ENCODE data around the gene MRM3. TPM values are rescaled to one million over a fixed set of nuclear protein-coding genes. Genes with fewer than 3 reads are reported as not detected.

The MRM3 gene
- polyA plus RNA-seq, 1 donor from 2014 or later, result 20.0 TPM

- no peaks in the 10 kb centered on the region for H3F3A ChIP-seq (ENCODE audit: insufficient read depth, low read length, poor library complexity, severe bottlenecking)
- no peak overlapping the region for H3K27ac ChIP-seq (ENCODE audit: low read length)
- no peaks in the 10 kb centered on the region for H3K9me3 ChIP-seq (ENCODE audit: low read length)
- no peak overlapping the region for H3K9ac ChIP-seq (ENCODE audit: low read length)
- no peaks in the 10 kb centered on the region for H3K9me2 ChIP-seq (ENCODE audit: insufficient read depth, low read length)
- H3K27me3 ChIP-seq (ENCODE audit: insufficient read depth, low read depth, low read length), result no peaks in the 10 kb centered on the region
- no peaks in the 10 kb centered on the region for H3K79me2 ChIP-seq (replicated peaks; ENCODE audit: insufficient read depth, low read length)
- no peak overlapping the region for H3K4me2 ChIP-seq (ENCODE audit: low read length)
- H3K4me3 ChIP-seq (ENCODE audit: low read length), result no peak overlapping the region
- H3K36me3 ChIP-seq (ENCODE audit: insufficient read depth, low read length), result no peaks in the 10 kb centered on the region
- no peak overlapping the region for H2AFZ ChIP-seq (ENCODE audit: low read depth, low read length)
- no peaks in the 10 kb centered on the region for H4K20me1 ChIP-seq (ENCODE audit: insufficient read depth)
- TF ChIP-seq MXI1 (conservative IDR thresholded peaks at IDR 0.05; ENCODE audit: poor library complexity, severe bottlenecking), result no peak
- TF ChIP-seq REST (IDR thresholded peaks at IDR 0.05; ENCODE audit: borderline replicate concordance), result no peak
- TF ChIP-seq POLR2AphosphoS5 (IDR thresholded peaks at IDR 0.05), result no peak
- no peak for TF ChIP-seq RAD21 (conservative IDR thresholded peaks at IDR 0.05)
- TF ChIP-seq EZH2 (IDR thresholded peaks at IDR 0.05; ENCODE audit: borderline replicate concordance, insufficient read depth, low read length, poor library complexity, severe bottlenecking), result no peak
- TF ChIP-seq CTCF (IDR thresholded peaks at IDR 0.05; ENCODE audit: poor library complexity, severe bottlenecking), result no peak
- TF ChIP-seq TAF1 (IDR thresholded peaks at IDR 0.05; ENCODE audit: low read depth), result no peak
- no peak for TF ChIP-seq SMC3 (conservative IDR thresholded peaks at IDR 0.05; ENCODE audit: poor library complexity)
- TF ChIP-seq EP300 (conservative IDR thresholded peaks at IDR 0.05; ENCODE audit: poor library complexity, severe bottlenecking), result no peak
Observed at GRCh38 chr17:759964-760363, 22.2 kb upstream of the MRM3 start.

DNA sequence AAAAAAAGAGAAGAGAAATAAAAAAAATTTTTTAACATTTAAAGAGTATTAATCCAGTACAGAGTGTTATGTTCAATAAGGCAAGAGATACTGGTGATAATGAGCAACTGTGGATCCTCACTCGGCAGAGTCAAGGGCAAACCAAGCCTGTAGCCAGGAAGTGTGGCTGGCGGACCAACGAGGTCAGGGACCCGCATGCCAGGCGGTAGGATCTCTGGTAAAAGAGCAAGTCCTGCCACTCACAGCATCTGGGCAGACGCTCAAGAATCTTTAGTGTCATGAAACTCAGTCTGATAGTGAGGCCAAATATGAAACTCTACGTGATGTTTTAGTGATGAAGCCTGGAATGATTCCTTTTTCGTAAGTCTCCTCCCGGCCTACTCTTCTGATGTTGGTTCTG lies 21.8 kb upstream of the MRM3 start:
- H3K27me3 ChIP-seq (ENCODE audit: insufficient read depth, low read depth, low read length), result no peaks in the 10 kb centered on the region
- no peak overlapping the region for H3K4me2 ChIP-seq (ENCODE audit: low read length)
- TF ChIP-seq RAD21 (conservative IDR thresholded peaks at IDR 0.05) (no peak), REST (IDR thresholded peaks at IDR 0.05; ENCODE audit: borderline replicate concordance) (no peak), SMC3 (conservative IDR thresholded peaks at IDR 0.05; ENCODE audit: poor library complexity) (no peak), TAF1 (IDR thresholded peaks at IDR 0.05; ENCODE audit: low read depth) (no peak), EZH2 (IDR thresholded peaks at IDR 0.05; ENCODE audit: borderline replicate concordance, insufficient read depth, low read length, poor library complexity, severe bottlenecking) (no peak), POLR2AphosphoS5 (IDR thresholded peaks at IDR 0.05) (no peak), MXI1 (conservative IDR thresholded peaks at IDR 0.05; ENCODE audit: poor library complexity, severe bottlenecking) (no peak), CTCF (IDR thresholded peaks at IDR 0.05; ENCODE audit: poor library complexity, severe bottlenecking) (no peak), EP300 (conservative IDR thresholded peaks at IDR 0.05; ENCODE audit: poor library complexity, severe bottlenecking) (no peak)
- no peaks in the 10 kb centered on the region for H3F3A ChIP-seq (ENCODE audit: insufficient read depth, low read length, poor library complexity, severe bottlenecking)
- H3K4me3 ChIP-seq (ENCODE audit: low read length), result no peak overlapping the region
- no peaks in the 10 kb centered on the region for H3K9me3 ChIP-seq (ENCODE audit: low read length)
- no peaks in the 10 kb centered on the region for H3K36me3 ChIP-seq (ENCODE audit: insufficient read depth, low read length)
- no peaks in the 10 kb centered on the region for H3K79me2 ChIP-seq (replicated peaks; ENCODE audit: insufficient read depth, low read length)
- H3K9ac ChIP-seq (ENCODE audit: low read length), result no peak overlapping the region
- H2AFZ ChIP-seq (ENCODE audit: low read depth, low read length), result no peak overlapping the region
- no peak overlapping the region for H3K27ac ChIP-seq (ENCODE audit: low read length)
- no peaks in the 10 kb centered on the region for H4K20me1 ChIP-seq (ENCODE audit: insufficient read depth)
- no peaks in the 10 kb centered on the region for H3K9me2 ChIP-seq (ENCODE audit: insufficient read depth, low read length)
